GM10266 (cell line): Measurements from ENCODE around the gene TRAPPC3.
A peak's percentile ranks its signal among the peaks of the same experiment; 100 is the strongest.
"Not testable (repeated sequence)": the region's sequence is repeated elsewhere in the genome, so short reads cannot be mapped to it uniquely, and the experiment has no call there.

ENCODE experiments used
- DNase-seq: peaks from one replicate; pipeline ENCODE4 v3.0.0; 2012; ENCODE audit errors: extremely low spot score
- CTCF ChIP-seq: IDR thresholded peaks from 2 replicates; pipeline ENCODE4 v1.5.1; 2012; ENCODE audit warnings: mild to moderate bottlenecking, low read depth; ENCODE audit not compliant: control insufficient read depth, insufficient read depth; ENCODE audit errors: missing control alignments

Gene TRAPPC3

GRCh38 chr1:36149237-36149972, at the start of gene TRAPPC3:
Gene TRAPPC3 (minus strand): TSS chr1:36149486. CDS start chr1:36149378, 108 bp downstream.
- peak; percentile 96 for DNase-seq
- peak; percentile 98 for TF ChIP-seq CTCF

- DNase-seq = no peak
- no peak for TF ChIP-seq CTCF
Observed at GRCh38 chr1:36198641-36199040, 49.4 kb upstream of the TRAPPC3 start.

GRCh38 chr1:36196805-36197204, 47.5 kb upstream of the TRAPPC3 start:
- not testable (repeated sequence) for DNase-seq

- TF ChIP-seq CTCF = peak; percentile 92
- DNase-seq = peak; percentile 86
Observed at GRCh38 chr1:36187800-36188593, 38.7 kb upstream of the TRAPPC3 start.

GRCh38 chr1:36183309-36183856, 34.1 kb upstream of the TRAPPC3 start:
- no peak for TF ChIP-seq CTCF
- no peak for DNase-seq

- no peak for TF ChIP-seq CTCF
- no peak for DNase-seq
Observed at GRCh38 chr1:36182734-36183133, 33.4 kb upstream of the TRAPPC3 start.

- TF ChIP-seq CTCF = no peak
- no peak for DNase-seq
Observed at GRCh38 chr1:36179220-36179600, 29.9 kb upstream of the TRAPPC3 start.
